HG03558 (cell line): ENCODE results near the gene CCDC170.
"Not testable (repeated sequence)": the region's sequence is repeated elsewhere in the genome, so short reads cannot be mapped to it uniquely, and the experiment has no call there.

ENCODE experiments used
- ATAC-seq: cut with Tn5 transposase; IDR thresholded peaks from one replicate; pipeline ENCODE4 v1.9.1; 2021; ENCODE audit warnings: moderate number of reproducible peaks; ENCODE audit not compliant: unreplicated experiment; ENCODE audit errors: extremely low read depth

CCDC170 gene

GRCh38 chr6:151493161-151493803, 535 bp upstream of the CCDC170 start:
- ATAC-seq: no peak

GRCh38 chr6:151494235-151494935, 568 bp downstream of the CCDC170 start:
- no peak for ATAC-seq

GRCh38 chr6:151494936-151495320, 1.1 kb downstream of the CCDC170 start:
- ATAC-seq: no peak

GRCh38 chr6:151495380-151495779, 1.6 kb downstream of the CCDC170 start:
- no peak for ATAC-seq

GRCh38 chr6:151497905-151498304, 4.1 kb downstream of the CCDC170 start:
- no peak for ATAC-seq

- ATAC-seq: peak; percentile 95
Measured at GRCh38 chr6:151498327-151498726, 4.5 kb downstream of the CCDC170 start.

GRCh38 chr6:151499551-151499950, 5.7 kb downstream of the CCDC170 start:
- ATAC-seq: no peak

- no peak for ATAC-seq
Measured at GRCh38 chr6:151501511-151502136, 7.8 kb downstream of the CCDC170 start.

- ATAC-seq: no peak
Measured at GRCh38 chr6:151502499-151502898, 8.7 kb downstream of the CCDC170 start.

- ATAC-seq: no peak
Measured at GRCh38 chr6:151506761-151507160, 12.9 kb downstream of the CCDC170 start.

GRCh38 chr6:151509048-151509447, 15.2 kb downstream of the CCDC170 start:
- ATAC-seq: no peak

- no peak for ATAC-seq
Measured at GRCh38 chr6:151512481-151512880, 18.7 kb downstream of the CCDC170 start.

GRCh38 chr6:151514000-151514730, 20.3 kb downstream of the CCDC170 start:
- no peak for ATAC-seq

- not testable (repeated sequence) for ATAC-seq
Measured at GRCh38 chr6:151518992-151519391, 25.2 kb downstream of the CCDC170 start.

- ATAC-seq: no peak
Measured at GRCh38 chr6:151523034-151523433, 29.2 kb downstream of the CCDC170 start.

GRCh38 chr6:151524059-151524458, 30.2 kb downstream of the CCDC170 start:
- ATAC-seq: no peak

- ATAC-seq: no peak
Measured at GRCh38 chr6:151534576-151534975, 40.8 kb downstream of the CCDC170 start.

GRCh38 chr6:151535476-151536187, 41.8 kb downstream of the CCDC170 start:
- no peak for ATAC-seq

GRCh38 chr6:151536188-151536479, 42.3 kb downstream of the CCDC170 start:
- no peak for ATAC-seq

- ATAC-seq: no peak
Measured at GRCh38 chr6:151537556-151537955, 43.7 kb downstream of the CCDC170 start.
